Upper lobe of left lung (tissue), 4 donors: ENCODE results near the gene COX17.

Experiments used
- CTCF ChIP-seq, 6 experiments: fragments of 450-650 bp in 4 of 6; fragments of 200-600 bp in 2 of 6; sonication (generic) in 2 of 6; IDR thresholded peaks; one replicate each; pipeline ENCODE4 v1.5.1; 2016 to 2019; ENCODE audit warnings: antibody characterized with exemption in 6 of 6
- POLR2A ChIP-seq, 4 donors: fragments of 450-650 bp; IDR thresholded peaks; one replicate each; pipeline ENCODE4 v1.5.1; 2016 to 2017; ENCODE audit warnings: antibody characterized with exemption in 4 of 4, mild to moderate bottlenecking in 2 of 4
- POLR2AphosphoS5 ChIP-seq, 2 donors: sonication (generic); formaldehyde crosslinking; IDR thresholded peaks; one replicate each; pipeline ENCODE4 v1.5.1; 2017; ENCODE audit warnings: antibody characterized with exemption in 2 of 2

- TF ChIP-seq POLR2AphosphoS5 (IDR thresholded peaks at IDR 0.05) (no peak), POLR2A (IDR thresholded peaks at IDR 0.05) (no peak), CTCF (IDR thresholded peaks at IDR 0.05) (no peak)
Measured at GRCh38 chr3:119695480-119695879, 18.3 kb upstream of the COX17 start.
